ENCODE results near the gene MCRIP2.

The MCRIP2 gene

GRCh38 chr16:678858-679813 is 37.5 kb downstream of the MCRIP2 start:
- DNase-seq (ENCODE audit: insufficient read length, low spot score), result no peak
- peak; percentile 72 for FAIRE-seq
- TF ChIP-seq POLR2AphosphoS5 (IDR thresholded peaks at IDR 0.05; ENCODE audit: low read depth, low read length) (no peak), POLR2A (IDR thresholded peaks at IDR 0.05; ENCODE audit: low read depth, low read length) (no peak), TAF1 (IDR thresholded peaks at IDR 0.05; ENCODE audit: low read depth, low read length) (no peak), POU2F2 (IDR thresholded peaks at IDR 0.05; ENCODE audit: low read depth, low read length) (no peak), PAX5 (IDR thresholded peaks at IDR 0.05; ENCODE audit: insufficient read depth, low read length, severe bottlenecking) (no peak), SPI1 (IDR thresholded peaks at IDR 0.05; ENCODE audit: low read depth, low read length) (no peak)

DNA sequence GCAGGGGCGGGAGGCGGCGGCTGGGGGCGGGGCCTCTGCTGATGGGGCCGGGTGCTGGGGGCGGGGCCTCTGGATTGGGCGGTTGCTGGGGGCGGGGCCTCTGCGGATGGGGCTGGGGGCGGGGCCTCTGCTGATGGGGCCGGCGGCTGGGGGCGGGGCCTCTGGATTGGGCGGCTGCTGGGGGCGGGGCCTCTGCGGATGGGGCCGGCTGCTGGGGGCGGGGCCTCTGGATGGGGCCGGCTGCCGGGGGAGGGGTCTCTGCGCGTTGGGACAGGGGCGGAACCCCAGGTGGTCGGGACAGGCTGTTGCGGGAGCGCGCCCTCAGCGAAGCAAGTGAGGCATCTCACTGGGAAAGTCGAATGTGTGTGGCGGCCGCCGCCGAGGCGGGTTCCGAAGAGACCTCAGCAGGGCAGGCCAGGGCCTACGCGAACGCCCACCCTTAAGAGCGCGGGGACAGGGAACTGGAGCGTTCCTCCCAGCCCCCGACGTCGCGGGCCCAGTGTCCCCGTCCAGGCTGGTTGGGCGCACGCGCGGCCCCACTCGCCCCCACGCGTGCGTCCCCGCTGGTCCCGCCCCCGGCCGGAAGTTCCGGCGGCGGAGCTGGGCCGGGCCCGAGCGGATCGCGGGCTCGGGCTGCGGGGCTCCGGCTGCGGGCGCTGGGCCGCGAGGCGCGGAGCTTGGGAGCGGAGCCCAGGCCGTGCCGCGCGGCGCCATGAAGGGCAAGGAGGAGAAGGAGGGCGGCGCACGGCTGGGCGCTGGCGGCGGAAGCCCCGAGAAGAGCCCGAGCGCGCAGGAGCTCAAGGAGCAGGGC is 38.4 kb downstream of the MCRIP2 start, which contains the start of gene STUB1:
STUB1 (plus strand) TSS at position 597 of the 811 bp plus-strand sequence; CDS start at position 713, 116 bp downstream.
- FAIRE-seq (peak; percentile 94), DNase-seq (ENCODE audit: insufficient read length, low spot score) (peak; percentile 79)
- TF ChIP-seq POLR2AphosphoS5 (IDR thresholded peaks at IDR 0.05; ENCODE audit: low read depth, low read length) (no peak), POU2F2 (IDR thresholded peaks at IDR 0.05; ENCODE audit: low read depth, low read length) (no peak), TAF1 (IDR thresholded peaks at IDR 0.05; ENCODE audit: low read depth, low read length) (no peak), POLR2A (IDR thresholded peaks at IDR 0.05; ENCODE audit: low read depth, low read length) (no peak), PAX5 (IDR thresholded peaks at IDR 0.05; ENCODE audit: insufficient read depth, low read length, severe bottlenecking) (no peak), SPI1 (IDR thresholded peaks at IDR 0.05; ENCODE audit: low read depth, low read length) (no peak)

GRCh38 chr16:680625-680945 is 39.0 kb downstream of the MCRIP2 start:
- FAIRE-seq (no peak), DNase-seq (ENCODE audit: insufficient read length, low spot score) (no peak)
- TF ChIP-seq TAF1 (IDR thresholded peaks at IDR 0.05; ENCODE audit: low read depth, low read length), result no peak
- TF ChIP-seq SPI1 (IDR thresholded peaks at IDR 0.05; ENCODE audit: low read depth, low read length), result no peak
- TF ChIP-seq POLR2A (IDR thresholded peaks at IDR 0.05; ENCODE audit: low read depth, low read length), result no peak
- TF ChIP-seq POLR2AphosphoS5 (IDR thresholded peaks at IDR 0.05; ENCODE audit: low read depth, low read length), result no peak
- TF ChIP-seq POU2F2 (IDR thresholded peaks at IDR 0.05; ENCODE audit: low read depth, low read length), result no peak
- TF ChIP-seq PAX5 (IDR thresholded peaks at IDR 0.05; ENCODE audit: insufficient read depth, low read length, severe bottlenecking), result no peak

DNA sequence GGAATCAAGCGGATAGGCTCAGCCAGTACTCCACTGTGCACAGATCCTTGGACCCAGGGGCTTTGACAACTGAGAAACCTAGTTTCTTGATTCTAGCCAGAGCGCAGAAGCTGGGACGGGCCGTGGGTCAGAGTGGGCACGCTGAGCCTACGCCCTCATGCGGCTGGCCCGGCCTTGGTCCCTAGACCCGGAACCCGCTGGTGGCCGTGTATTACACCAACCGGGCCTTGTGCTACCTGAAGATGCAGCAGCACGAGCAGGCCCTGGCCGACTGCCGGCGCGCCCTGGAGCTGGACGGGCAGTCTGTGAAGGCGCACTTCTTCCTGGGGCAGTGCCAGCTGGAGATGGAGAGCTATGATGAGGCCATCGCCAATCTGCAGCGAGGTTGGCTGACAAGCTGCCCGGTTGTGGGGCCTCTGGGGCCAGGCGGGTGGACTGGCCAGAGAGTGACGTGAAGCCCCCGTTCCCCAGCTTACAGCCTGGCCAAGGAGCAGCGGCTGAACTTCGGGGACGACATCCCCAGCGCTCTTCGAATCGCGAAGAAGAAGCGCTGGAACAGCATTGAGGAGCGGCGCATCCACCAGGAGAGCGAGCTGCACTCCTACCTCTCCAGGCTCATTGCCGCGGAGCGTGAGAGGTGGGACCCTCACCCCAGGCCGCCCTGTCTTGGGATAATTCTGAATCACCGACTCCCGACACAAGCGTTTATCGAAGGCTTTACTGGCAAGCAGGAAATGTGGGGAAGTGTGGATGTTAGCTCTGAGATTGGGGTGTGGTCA is 39.5 kb downstream of the MCRIP2 start:
- no peak for DNase-seq (ENCODE audit: insufficient read length, low spot score)
- TF ChIP-seq POU2F2 (IDR thresholded peaks at IDR 0.05; ENCODE audit: low read depth, low read length), result no peak
- no peak for TF ChIP-seq PAX5 (IDR thresholded peaks at IDR 0.05; ENCODE audit: insufficient read depth, low read length, severe bottlenecking)
- no peak for TF ChIP-seq TAF1 (IDR thresholded peaks at IDR 0.05; ENCODE audit: low read depth, low read length)
- no peak for TF ChIP-seq POLR2AphosphoS5 (IDR thresholded peaks at IDR 0.05; ENCODE audit: low read depth, low read length)
- no peak for TF ChIP-seq SPI1 (IDR thresholded peaks at IDR 0.05; ENCODE audit: low read depth, low read length)
- no peak for TF ChIP-seq POLR2A (IDR thresholded peaks at IDR 0.05; ENCODE audit: low read depth, low read length)
- FAIRE-seq, result peak; percentile 41

DNA sequence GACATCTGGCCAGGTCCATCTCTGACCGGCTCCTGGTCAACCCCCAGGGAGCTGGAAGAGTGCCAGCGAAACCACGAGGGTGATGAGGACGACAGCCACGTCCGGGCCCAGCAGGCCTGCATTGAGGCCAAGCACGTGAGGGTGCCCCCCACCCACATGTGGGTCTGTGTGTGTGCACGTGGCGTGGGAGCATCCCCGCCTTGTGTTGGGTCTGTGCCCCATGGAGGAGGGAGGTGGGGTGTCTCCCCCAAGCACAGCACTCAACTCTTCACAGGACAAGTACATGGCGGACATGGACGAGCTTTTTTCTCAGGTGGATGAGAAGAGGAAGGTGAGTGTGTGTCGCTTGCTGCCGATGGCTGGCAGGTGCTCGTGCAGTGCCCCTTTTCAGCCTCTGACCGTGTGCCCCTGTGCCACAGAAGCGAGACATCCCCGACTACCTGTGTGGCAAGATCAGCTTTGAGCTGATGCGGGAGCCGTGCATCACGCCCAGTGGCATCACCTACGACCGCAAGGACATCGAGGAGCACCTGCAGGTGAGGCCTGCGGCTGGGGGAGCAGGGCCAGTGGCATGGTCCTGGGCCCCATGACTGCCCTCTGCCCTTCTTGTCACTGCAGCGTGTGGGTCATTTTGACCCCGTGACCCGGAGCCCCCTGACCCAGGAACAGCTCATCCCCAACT is 40.3 kb downstream of the MCRIP2 start:
- FAIRE-seq (no peak), DNase-seq (ENCODE audit: insufficient read length, low spot score) (no peak)
- TF ChIP-seq PAX5 (IDR thresholded peaks at IDR 0.05; ENCODE audit: insufficient read depth, low read length, severe bottlenecking) (no peak), POLR2A (IDR thresholded peaks at IDR 0.05; ENCODE audit: low read depth, low read length) (0 out of 2 replicates have a peak, but pooled peaks have one; percentile 16)

- DNase-seq (ENCODE audit: insufficient read length, low spot score) (no peak), FAIRE-seq (no peak)
- TF ChIP-seq TAF1 (IDR thresholded peaks at IDR 0.05; ENCODE audit: low read depth, low read length), result no peak
- TF ChIP-seq PAX5 (IDR thresholded peaks at IDR 0.05; ENCODE audit: insufficient read depth, low read length, severe bottlenecking), result no peak
- no peak for TF ChIP-seq POU2F2 (IDR thresholded peaks at IDR 0.05; ENCODE audit: low read depth, low read length)
- no peak for TF ChIP-seq POLR2A (IDR thresholded peaks at IDR 0.05; ENCODE audit: low read depth, low read length)
- TF ChIP-seq SPI1 (IDR thresholded peaks at IDR 0.05; ENCODE audit: low read depth, low read length), result no peak
- no peak for TF ChIP-seq POLR2AphosphoS5 (IDR thresholded peaks at IDR 0.05; ENCODE audit: low read depth, low read length)
Observed at GRCh38 chr16:682493-683395, 41.1 kb downstream of the MCRIP2 start.

DNA sequence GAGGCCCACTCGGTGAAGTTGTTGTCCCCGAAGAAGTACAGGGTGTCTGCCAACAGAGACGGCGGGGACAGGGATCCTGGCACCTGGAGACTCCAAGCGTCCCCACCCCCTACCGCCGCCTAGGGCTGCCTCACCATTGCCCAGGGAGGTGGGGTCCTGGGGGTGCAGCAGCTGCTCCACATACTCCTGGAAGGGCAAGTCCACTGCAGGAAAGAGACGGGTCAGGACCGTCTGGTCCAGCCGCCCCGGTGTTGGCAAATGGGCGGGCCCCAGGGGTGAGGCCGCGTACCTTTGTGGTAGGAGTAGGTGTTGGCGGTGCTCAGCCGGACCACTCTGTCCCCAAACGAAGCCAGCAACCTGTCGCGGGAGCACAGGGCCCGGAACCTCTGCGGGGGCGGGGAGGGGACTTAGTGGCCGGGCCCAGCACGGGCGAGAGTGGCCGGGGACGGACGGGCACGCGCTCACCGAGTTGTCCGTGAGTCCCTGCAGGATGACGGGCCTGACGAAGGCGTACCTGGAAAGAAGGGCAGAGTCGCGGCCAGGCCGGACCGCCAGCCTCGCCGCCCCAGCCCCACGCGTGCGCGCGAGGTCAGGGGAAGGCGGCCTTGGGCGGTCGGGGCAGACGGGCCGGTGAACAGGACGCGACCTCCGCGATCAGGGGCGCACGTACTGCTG is 41.9 kb downstream of the MCRIP2 start:
- no peak for TF ChIP-seq PAX5 (IDR thresholded peaks at IDR 0.05; ENCODE audit: insufficient read depth, low read length, severe bottlenecking)
- TF ChIP-seq POLR2A (IDR thresholded peaks at IDR 0.05; ENCODE audit: low read depth, low read length), result no peak; the same call in 1 of the 2 replicates
- TF ChIP-seq SPI1 (IDR thresholded peaks at IDR 0.05; ENCODE audit: low read depth, low read length), result no peak
- no peak for TF ChIP-seq TAF1 (IDR thresholded peaks at IDR 0.05; ENCODE audit: low read depth, low read length)
- no peak for TF ChIP-seq POLR2AphosphoS5 (IDR thresholded peaks at IDR 0.05; ENCODE audit: low read depth, low read length)
- TF ChIP-seq POU2F2 (IDR thresholded peaks at IDR 0.05; ENCODE audit: low read depth, low read length), result no peak
- no peak for DNase-seq (ENCODE audit: insufficient read length, low spot score)
- no peak for FAIRE-seq
